ENCODE results near the gene BIRC3. TPM values are rescaled to one million over a fixed set of nuclear protein-coding genes. Genes with fewer than 3 reads are reported as not detected.

Gene BIRC3
- total RNA-seq, 1 donor from 2014 or later: 2.8 TPM

DNA sequence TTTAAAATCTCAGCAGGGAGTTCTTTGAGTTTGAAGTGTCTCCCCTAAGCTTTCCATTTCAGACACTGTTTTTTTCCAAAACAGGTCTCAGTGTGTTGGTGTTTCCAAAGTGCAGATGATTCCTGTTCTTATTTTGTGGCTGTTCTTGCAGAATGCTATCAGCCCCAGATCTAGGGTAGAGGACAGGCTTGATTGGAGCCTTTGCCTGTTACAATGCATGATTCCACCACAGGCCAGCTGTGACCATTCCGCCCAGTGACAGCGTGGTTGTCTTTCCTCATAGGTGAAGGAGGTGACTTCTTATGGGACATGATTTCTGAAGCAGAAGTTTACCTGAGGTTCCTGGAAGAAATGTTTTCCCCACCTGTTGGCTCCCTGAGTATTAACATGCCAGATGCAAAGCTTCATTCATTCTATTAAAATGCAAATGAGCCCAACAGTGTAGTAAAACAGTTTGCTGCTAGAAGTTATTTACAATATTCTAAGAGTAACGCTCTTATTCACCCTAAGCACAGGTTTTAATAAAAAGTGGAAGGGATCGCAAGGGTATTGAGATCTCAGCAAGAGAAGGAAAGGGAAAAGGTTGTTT, 36.9 kb upstream of the BIRC3 start:
- no peaks in the 10 kb centered on the region for H3K27me3 ChIP-seq

DNA sequence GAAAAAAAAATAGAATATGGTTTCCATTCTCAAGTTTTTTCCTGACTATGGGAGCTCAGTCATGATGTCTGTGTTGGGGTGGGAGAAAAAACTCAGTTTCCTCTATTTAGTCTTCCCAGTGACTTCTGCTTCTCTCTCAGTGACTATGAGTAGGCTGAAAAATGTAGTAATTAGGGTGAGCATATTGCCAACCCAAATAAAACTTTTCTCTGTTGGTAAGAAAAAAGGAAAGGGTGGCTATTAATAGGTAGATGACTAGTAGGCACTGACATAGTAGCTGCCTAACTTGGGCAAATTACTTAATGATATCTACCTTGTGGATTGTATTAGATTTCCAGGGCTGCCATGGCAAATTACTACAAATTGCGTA, 34.2 kb upstream of the BIRC3 start:
- TF ChIP-seq, protein P1, sequence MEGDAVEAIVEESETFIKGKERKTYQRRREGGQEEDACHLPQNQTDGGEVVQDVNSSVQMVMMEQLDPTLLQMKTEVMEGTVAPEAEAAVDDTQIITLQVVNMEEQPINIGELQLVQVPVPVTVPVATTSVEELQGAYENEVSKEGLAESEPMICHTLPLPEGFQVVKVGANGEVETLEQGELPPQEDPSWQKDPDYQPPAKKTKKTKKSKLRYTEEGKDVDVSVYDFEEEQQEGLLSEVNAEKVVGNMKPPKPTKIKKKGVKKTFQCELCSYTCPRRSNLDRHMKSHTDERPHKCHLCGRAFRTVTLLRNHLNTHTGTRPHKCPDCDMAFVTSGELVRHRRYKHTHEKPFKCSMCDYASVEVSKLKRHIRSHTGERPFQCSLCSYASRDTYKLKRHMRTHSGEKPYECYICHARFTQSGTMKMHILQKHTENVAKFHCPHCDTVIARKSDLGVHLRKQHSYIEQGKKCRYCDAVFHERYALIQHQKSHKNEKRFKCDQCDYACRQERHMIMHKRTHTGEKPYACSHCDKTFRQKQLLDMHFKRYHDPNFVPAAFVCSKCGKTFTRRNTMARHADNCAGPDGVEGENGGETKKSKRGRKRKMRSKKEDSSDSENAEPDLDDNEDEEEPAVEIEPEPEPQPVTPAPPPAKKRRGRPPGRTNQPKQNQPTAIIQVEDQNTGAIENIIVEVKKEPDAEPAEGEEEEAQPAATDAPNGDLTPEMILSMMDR (IDR thresholded peaks at IDR 0.05): no peak
- H3K27ac ChIP-seq: peak overlapping the region; percentile 74 to 81
- intact Hi-C loops (cut with DNase I): loop anchor here (5.0 kb wide), 1 partner anchor 236 kb away; the partner anchor contains the start of gene CFAP300

More for the DNA sequence above, 36.9 kb upstream of the BIRC3 start:
- TF ChIP-seq, protein P1 (IDR thresholded peaks at IDR 0.05): no peak
- H3K4me1 ChIP-seq: peaks cover 2 to 15% of the 10 kb centered on the region in 2 donors
- no peak for DNase-seq (ENCODE audit: low spot score in 2 of 2)
- H3K36me3 ChIP-seq: no peaks in the 10 kb centered on the region
- intact Hi-C loops (cut with DNase I): loop anchor here (5.0 kb wide), 1 partner anchor 233 kb away; the partner anchor contains the start of gene CFAP300
- H3K27ac ChIP-seq: no peak overlapping the region
- no peaks in the 10 kb centered on the region for H3K9me3 ChIP-seq
- no peak overlapping the region for H3K4me3 ChIP-seq

GRCh38 chr11:102284008-102284407, 33.3 kb upstream of the BIRC3 start:
- Histone ChIP-seq H3K9me3 (no peaks in the 10 kb centered on the region), H3K27me3 (no peaks in the 10 kb centered on the region), H3K36me3 (no peaks in the 10 kb centered on the region), H3K4me1 (peaks cover 6 to 20% of the 10 kb centered on the region in 2 donors), H3K4me3 (no peak overlapping the region), H3K27ac (peak overlapping the region; percentile 74 to 81)
- TF ChIP-seq, protein P1 (IDR thresholded peaks at IDR 0.05): no peak
- intact Hi-C loops (cut with DNase I): loop anchor here (5.0 kb wide), 1 partner anchor 237 kb away; the partner anchor contains the start of gene CFAP300
- DNase-seq (ENCODE audit: low spot score in 2 of 2): no peak

More for the DNA sequence above, 34.2 kb upstream of the BIRC3 start:
- Histone ChIP-seq H3K9me3 (no peaks in the 10 kb centered on the region), H3K4me3 (no peak overlapping the region), H3K27me3 (no peaks in the 10 kb centered on the region), H3K4me1 (peaks cover under 1 to 11% of the 10 kb centered on the region in 2 donors), H3K36me3 (no peaks in the 10 kb centered on the region)
- DNase-seq (ENCODE audit: low spot score in 2 of 2): no peak

GRCh38 chr11:102286292-102286691, 31.0 kb upstream of the BIRC3 start:
- no peak overlapping the region for H3K27ac ChIP-seq
- no peak overlapping the region for H3K4me3 ChIP-seq
- peaks cover 11 to 26% of the 10 kb centered on the region in 2 donors for H3K4me1 ChIP-seq
- no peak for DNase-seq (ENCODE audit: low spot score in 2 of 2)
- TF ChIP-seq, protein P1 (IDR thresholded peaks at IDR 0.05): no peak
- no peaks in the 10 kb centered on the region for H3K36me3 ChIP-seq
- intact Hi-C loops (cut with DNase I): loop anchor here (2.0 to 5.0 kb wide), 3 partner anchors 166 to 381 kb away; partner anchors contain the start of gene TMEM123
- no peaks in the 10 kb centered on the region for H3K27me3 ChIP-seq
- no peaks in the 10 kb centered on the region for H3K9me3 ChIP-seq

DNA sequence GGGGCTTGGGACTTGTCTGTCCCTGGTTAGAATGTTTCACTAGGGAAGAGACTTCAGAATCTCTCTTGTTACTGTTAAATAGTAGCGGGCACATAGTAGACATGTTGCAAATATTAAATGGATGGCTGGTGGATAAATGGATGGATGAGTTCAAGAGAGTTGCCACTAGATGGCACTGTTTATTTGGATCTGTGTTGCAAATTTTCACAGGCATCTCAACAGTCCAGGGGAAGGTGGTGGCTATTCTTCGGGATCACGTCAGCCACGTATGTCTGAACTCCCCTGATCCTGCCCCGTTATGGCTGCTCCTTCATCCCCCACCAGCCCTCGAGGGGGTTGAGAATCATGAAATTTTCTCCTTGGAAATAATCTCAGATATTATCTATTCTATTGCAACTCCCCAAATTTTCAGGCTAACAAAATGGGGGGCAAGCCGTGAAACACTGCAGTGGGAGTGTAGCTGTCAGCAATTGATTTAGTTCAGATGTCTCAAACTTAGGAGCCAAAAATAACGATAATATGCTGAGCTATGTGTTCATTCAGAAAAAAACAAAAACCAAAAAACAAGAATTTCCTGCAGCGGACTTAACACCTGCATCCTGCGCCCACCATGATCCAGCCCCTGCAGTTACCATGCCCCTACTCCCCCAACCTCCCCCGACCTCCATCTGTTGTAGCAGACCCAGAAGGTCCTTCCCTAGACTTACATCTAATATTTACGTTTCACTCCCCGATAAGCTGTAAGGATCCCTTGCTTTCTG, 29.1 kb upstream of the BIRC3 start:
- Histone ChIP-seq H3K27me3 (no peaks in the 10 kb centered on the region), H3K9me3 (no peaks in the 10 kb centered on the region), H3K27ac (peak overlapping the region in 1 of 2 donors; percentile 41), H3K36me3 (no peaks in the 10 kb centered on the region), H3K4me1 (peaks cover 11 to 21% of the 10 kb centered on the region in 2 donors), H3K4me3 (peak overlapping the region; percentile 30 to 54)
- peak in 1 of 2 donors; percentile 72 for DNase-seq (ENCODE audit: low spot score in 2 of 2)
- intact Hi-C loops (cut with DNase I): loop anchor here (2.0 to 5.0 kb wide), 6 partner anchors 29 to 379 kb away; partner anchors contain the start of genes BIRC2, BIRC3 and TMEM123
- TF ChIP-seq, protein P1 (IDR thresholded peaks at IDR 0.05): peak; percentile 54 to 77 (median 75)

Data from ascending aorta (tissue), 2 donors.